Measurements from ENCODE around the gene ZNF304. TPM values are rescaled to one million over a fixed set of nuclear protein-coding genes. Genes with fewer than 3 reads are reported as not detected.

ZNF304 gene
- total RNA-seq, 4 donors from 2014 or later: 6.1 to 9.7 (median 7.0) TPM

DNA sequence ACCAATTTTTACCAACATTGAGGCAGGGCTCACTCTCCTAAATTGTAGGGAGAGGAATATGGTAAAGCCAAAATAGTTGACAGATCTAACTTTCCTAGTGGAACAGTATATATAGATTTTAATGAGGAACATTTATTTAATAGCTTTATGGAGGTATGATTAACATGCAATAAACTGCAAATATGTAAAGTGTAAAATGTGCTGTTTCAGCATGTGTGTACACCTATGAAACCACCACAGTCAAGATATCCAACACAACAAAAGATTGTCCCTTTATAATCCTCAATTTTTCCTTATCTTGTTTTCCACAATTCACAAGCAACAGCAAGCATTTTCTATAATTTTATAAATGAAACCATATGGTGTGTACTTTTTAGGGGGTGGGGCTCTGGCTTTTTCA is 8.2 kb downstream of the ZNF304 start:
- TF ChIP-seq, protein P1, sequence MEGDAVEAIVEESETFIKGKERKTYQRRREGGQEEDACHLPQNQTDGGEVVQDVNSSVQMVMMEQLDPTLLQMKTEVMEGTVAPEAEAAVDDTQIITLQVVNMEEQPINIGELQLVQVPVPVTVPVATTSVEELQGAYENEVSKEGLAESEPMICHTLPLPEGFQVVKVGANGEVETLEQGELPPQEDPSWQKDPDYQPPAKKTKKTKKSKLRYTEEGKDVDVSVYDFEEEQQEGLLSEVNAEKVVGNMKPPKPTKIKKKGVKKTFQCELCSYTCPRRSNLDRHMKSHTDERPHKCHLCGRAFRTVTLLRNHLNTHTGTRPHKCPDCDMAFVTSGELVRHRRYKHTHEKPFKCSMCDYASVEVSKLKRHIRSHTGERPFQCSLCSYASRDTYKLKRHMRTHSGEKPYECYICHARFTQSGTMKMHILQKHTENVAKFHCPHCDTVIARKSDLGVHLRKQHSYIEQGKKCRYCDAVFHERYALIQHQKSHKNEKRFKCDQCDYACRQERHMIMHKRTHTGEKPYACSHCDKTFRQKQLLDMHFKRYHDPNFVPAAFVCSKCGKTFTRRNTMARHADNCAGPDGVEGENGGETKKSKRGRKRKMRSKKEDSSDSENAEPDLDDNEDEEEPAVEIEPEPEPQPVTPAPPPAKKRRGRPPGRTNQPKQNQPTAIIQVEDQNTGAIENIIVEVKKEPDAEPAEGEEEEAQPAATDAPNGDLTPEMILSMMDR (IDR thresholded peaks at IDR 0.05; ENCODE audit: low read depth): no peak

GRCh38 chr19:57362419-57362818 is 11.3 kb downstream of the ZNF304 start:
- TF ChIP-seq, protein P1 (IDR thresholded peaks at IDR 0.05; ENCODE audit: low read depth): no peak

- TF ChIP-seq, protein P1 (IDR thresholded peaks at IDR 0.05; ENCODE audit: low read depth): no peak
Measured at GRCh38 chr19:57362997-57363687, 12.1 kb downstream of the ZNF304 start, which contains the start of the genes TRAPPC2B and ZNF547. Gene TRAPPC2B (plus strand): TSS chr19:57363551. CDS start chr19:57364834, 1,283 bp downstream. Gene ZNF547 (plus strand): TSS chr19:57363551. CDS start chr19:57368556, 5,005 bp downstream.

GRCh38 chr19:57363688-57364181 is 12.7 kb downstream of the ZNF304 start:
- TF ChIP-seq, protein P1 (IDR thresholded peaks at IDR 0.05; ENCODE audit: low read depth): no peak

GRCh38 chr19:57366776-57367175 is 15.7 kb downstream of the ZNF304 start:
- TF ChIP-seq, protein P1 (IDR thresholded peaks at IDR 0.05; ENCODE audit: low read depth): no peak

- TF ChIP-seq, protein P1 (IDR thresholded peaks at IDR 0.05; ENCODE audit: low read depth): no peak
Measured at GRCh38 chr19:57374179-57374578, 23.1 kb downstream of the ZNF304 start.

DNA sequence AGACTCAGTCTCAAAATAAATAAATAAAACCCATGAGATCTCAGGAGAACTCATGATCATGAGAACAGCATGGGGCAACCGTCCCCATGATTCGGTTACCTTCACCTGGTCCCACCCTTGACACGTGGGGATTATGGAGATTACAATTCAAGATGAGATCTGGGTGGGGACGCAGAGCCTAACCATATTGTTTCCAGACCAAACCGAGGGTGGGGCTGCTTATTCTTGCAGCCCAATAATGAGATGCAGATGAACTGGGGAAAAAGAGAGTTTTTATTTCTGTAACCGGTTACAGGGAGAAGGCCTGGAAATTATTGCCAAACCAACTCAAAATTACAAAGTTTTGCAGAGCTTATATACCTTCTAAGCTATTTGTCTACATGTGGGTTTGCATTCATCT is 25.1 kb downstream of the ZNF304 start:
- TF ChIP-seq, protein P1 (IDR thresholded peaks at IDR 0.05; ENCODE audit: low read depth): no peak
